ENCODE results near the gene PTP4A2.

The PTP4A2 gene

DNA sequence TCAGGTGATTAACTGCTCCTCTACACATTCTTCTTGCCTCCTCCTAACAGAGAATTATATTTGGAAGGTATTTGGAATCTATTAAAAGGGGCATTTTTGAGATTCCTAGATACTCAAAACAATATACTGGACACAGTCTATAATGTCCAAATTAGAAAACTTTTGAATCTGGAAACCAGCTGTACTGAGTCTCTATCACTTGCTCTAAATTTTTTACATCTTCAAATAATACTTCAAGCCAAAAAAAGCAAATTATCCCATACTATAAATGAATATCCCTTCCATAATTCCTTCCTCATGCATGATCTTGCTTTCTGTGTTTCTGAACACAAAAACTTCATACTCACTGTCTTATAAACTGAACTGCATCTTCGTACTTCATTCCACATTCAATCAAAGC, 28.5 kb downstream of the PTP4A2 start:
- Histone ChIP-seq H3K27ac (no peak overlapping the region), H3K79me2 (no peaks in the 10 kb centered on the region)

DNA sequence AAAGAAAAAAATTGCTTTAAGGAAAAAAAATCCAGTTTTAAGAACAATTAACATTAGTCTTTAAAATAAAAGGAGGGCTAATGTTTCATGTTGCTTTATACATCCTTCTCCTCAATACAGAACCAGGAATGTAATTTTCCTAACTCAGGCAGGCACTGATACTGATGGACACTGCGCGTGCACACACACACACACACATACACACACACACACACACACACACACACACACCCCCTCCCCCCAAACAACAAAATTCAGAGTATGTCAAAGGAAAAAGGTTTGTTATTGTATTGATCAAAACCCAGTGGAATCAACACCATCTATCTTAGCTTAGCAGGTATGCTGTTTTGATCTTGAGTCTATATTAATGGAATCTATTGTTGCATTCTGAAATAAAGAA, 31.6 kb downstream of the PTP4A2 start:
- H3K27ac ChIP-seq: no peak overlapping the region
- H3K9me3 ChIP-seq (ENCODE audit: control insufficient read depth, low read length): no peaks in the 10 kb centered on the region
- H3K36me3 ChIP-seq (ENCODE audit: control insufficient read depth, insufficient read depth, low read length): no peaks in the 10 kb centered on the region
- no peak overlapping the region for H3K4me3 ChIP-seq (ENCODE audit: low read depth, low read length)
- H3K4me2 ChIP-seq (ENCODE audit: low read length): no peak overlapping the region
- H3K4me1 ChIP-seq: no peaks in the 10 kb centered on the region
- H3K27me3 ChIP-seq (ENCODE audit: control insufficient read depth, insufficient read depth, low read length): no peaks in the 10 kb centered on the region
- TF ChIP-seq, protein P1, sequence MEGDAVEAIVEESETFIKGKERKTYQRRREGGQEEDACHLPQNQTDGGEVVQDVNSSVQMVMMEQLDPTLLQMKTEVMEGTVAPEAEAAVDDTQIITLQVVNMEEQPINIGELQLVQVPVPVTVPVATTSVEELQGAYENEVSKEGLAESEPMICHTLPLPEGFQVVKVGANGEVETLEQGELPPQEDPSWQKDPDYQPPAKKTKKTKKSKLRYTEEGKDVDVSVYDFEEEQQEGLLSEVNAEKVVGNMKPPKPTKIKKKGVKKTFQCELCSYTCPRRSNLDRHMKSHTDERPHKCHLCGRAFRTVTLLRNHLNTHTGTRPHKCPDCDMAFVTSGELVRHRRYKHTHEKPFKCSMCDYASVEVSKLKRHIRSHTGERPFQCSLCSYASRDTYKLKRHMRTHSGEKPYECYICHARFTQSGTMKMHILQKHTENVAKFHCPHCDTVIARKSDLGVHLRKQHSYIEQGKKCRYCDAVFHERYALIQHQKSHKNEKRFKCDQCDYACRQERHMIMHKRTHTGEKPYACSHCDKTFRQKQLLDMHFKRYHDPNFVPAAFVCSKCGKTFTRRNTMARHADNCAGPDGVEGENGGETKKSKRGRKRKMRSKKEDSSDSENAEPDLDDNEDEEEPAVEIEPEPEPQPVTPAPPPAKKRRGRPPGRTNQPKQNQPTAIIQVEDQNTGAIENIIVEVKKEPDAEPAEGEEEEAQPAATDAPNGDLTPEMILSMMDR (IDR thresholded peaks at IDR 0.05): no peak
- no peak overlapping the region for H2AFZ ChIP-seq
- H3K9ac ChIP-seq: no peak overlapping the region
- H3K79me2 ChIP-seq: no peaks in the 10 kb centered on the region

More for the DNA sequence above, 28.5 kb downstream of the PTP4A2 start:
- TF ChIP-seq, protein P1 (IDR thresholded peaks at IDR 0.05): no peak
- H3K27me3 ChIP-seq (ENCODE audit: control insufficient read depth, insufficient read depth, low read length): no peaks in the 10 kb centered on the region
- no peak overlapping the region for H3K4me3 ChIP-seq (ENCODE audit: low read depth, low read length)
- H3K36me3 ChIP-seq (ENCODE audit: control insufficient read depth, insufficient read depth, low read length): no peaks in the 10 kb centered on the region
- H3K4me1 ChIP-seq: no peaks in the 10 kb centered on the region
- H2AFZ ChIP-seq: no peak overlapping the region
- no peak overlapping the region for H3K9ac ChIP-seq
- no peak overlapping the region for H3K4me2 ChIP-seq (ENCODE audit: low read length)
- H3K9me3 ChIP-seq (ENCODE audit: control insufficient read depth, low read length): no peaks in the 10 kb centered on the region

DNA sequence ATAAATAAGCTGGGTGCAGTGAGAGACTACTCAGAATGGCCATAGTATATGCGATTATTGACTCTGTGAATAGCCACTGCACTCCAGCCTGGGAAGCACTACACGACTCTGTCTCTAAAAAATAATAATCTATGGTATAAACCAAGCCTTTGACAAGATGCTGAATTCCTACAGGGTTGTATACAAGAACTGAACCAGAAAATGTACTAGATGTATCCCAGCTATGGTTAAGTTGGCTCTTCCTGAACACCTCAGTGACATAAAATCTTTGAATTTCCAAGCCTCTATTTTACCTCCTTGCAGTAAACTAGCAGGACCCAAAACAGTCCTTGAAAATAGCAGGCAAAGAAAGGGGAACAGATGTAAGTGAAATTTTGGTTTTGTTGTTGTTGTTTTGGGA, 32.5 kb downstream of the PTP4A2 start:
- H3K4me1 ChIP-seq: no peaks in the 10 kb centered on the region
- H3K4me2 ChIP-seq (ENCODE audit: low read length): no peak overlapping the region
- no peak overlapping the region for H3K9ac ChIP-seq
- no peak overlapping the region for H3K4me3 ChIP-seq (ENCODE audit: low read depth, low read length)
- H3K27me3 ChIP-seq (ENCODE audit: control insufficient read depth, insufficient read depth, low read length): no peaks in the 10 kb centered on the region
- H3K36me3 ChIP-seq (ENCODE audit: control insufficient read depth, insufficient read depth, low read length): no peaks in the 10 kb centered on the region
- H3K27ac ChIP-seq: no peak overlapping the region
- no peaks in the 10 kb centered on the region for H3K9me3 ChIP-seq (ENCODE audit: control insufficient read depth, low read length)
- no peaks in the 10 kb centered on the region for H3K79me2 ChIP-seq
- TF ChIP-seq, protein P1 (IDR thresholded peaks at IDR 0.05): no peak
- H2AFZ ChIP-seq: no peak overlapping the region

DNA sequence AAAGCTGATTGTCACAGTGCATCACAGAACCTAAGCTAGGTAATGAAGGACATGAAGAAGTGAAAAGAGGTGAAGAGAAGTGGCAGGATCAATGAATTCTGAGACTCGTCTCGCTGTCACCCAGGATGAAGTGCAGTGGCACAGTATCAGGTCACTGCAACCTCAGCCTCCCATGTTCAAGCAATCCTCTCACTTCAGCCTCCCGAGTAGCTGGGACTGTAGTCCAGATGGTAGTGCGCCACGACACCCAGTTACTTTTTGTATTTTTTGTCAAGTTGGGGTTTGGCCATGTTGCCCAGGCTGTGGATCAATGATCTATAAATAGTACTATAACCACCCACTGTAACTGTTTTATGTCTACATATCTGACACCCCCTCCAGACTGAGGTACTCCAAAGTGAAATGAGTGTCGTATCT, 33.1 kb downstream of the PTP4A2 start:
- TF ChIP-seq, protein P1 (IDR thresholded peaks at IDR 0.05): no peak
- Histone ChIP-seq H3K4me1 (no peaks in the 10 kb centered on the region), H3K9me3 (ENCODE audit: control insufficient read depth, low read length) (no peaks in the 10 kb centered on the region), H3K4me2 (ENCODE audit: low read length) (no peak overlapping the region), H2AFZ (no peak overlapping the region), H3K4me3 (ENCODE audit: low read depth, low read length) (no peak overlapping the region), H3K27ac (no peak overlapping the region), H3K27me3 (ENCODE audit: control insufficient read depth, insufficient read depth, low read length) (no peaks in the 10 kb centered on the region), H3K9ac (no peak overlapping the region), H3K36me3 (ENCODE audit: control insufficient read depth, insufficient read depth, low read length) (no peaks in the 10 kb centered on the region), H3K79me2 (no peaks in the 10 kb centered on the region)

DNA sequence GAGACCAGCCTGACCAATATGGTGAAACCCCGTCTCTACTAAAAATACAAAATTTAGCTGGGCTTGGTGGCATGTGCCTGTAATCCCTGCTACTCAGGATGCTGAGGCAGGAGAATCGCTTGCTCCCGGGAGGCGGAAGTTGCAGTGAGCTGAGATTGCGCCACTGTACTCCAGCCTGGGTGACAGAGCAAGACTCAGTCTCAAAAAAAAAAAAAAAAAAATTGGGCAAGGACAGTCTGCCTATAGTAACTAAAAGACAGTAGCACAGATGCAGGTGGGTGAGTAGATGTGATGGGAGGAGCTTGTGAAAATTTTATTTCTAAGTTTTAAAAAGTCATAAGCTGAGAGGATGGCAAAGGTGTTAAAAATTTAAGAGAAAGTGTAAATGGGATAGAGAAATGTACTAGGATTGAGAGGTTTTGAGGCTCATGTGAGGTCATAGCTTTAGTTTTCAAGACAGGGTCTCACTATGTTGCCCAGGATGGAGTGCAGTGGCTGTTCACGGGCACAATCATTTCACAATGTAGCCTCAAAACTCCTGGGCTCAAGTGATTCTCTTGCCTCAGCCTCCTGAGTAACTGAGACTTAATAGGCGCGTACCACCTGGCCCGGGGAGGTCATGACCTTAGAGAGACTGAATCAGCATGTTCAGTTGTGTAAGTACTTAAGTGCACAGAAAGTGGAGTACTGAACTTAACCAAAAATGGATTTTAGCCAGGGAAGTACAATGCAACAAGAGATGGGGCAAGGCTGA, 33.7 kb downstream of the PTP4A2 start:
- H3K4me2 ChIP-seq (ENCODE audit: low read length): no peak overlapping the region
- H3K36me3 ChIP-seq (ENCODE audit: control insufficient read depth, insufficient read depth, low read length): no peaks in the 10 kb centered on the region
- H3K4me3 ChIP-seq (ENCODE audit: low read depth, low read length): no peak overlapping the region
- TF ChIP-seq, protein P1 (IDR thresholded peaks at IDR 0.05): no peak
- H3K4me1 ChIP-seq: no peaks in the 10 kb centered on the region
- H3K9me3 ChIP-seq (ENCODE audit: control insufficient read depth, low read length): no peaks in the 10 kb centered on the region
- no peak overlapping the region for H3K9ac ChIP-seq
- no peak overlapping the region for H3K27ac ChIP-seq
- no peaks in the 10 kb centered on the region for H3K27me3 ChIP-seq (ENCODE audit: control insufficient read depth, insufficient read depth, low read length)
- no peak overlapping the region for H2AFZ ChIP-seq
- H3K79me2 ChIP-seq: no peaks in the 10 kb centered on the region
